HG03060 (cell line): ENCODE data around the gene MPHOSPH9.

Experiments
- ATAC-seq: cut with Tn5 transposase; IDR thresholded peaks from one replicate; pipeline ENCODE4 v1.9.1; 2021; ENCODE audit warnings: low read depth, moderate number of reproducible peaks; ENCODE audit not compliant: unreplicated experiment

MPHOSPH9 gene

GRCh38 chr12:123131291-123131832 is 101.6 kb downstream of the MPHOSPH9 start:
- no peak for ATAC-seq

- no peak for ATAC-seq
These were observed 103.3 kb downstream of the MPHOSPH9 start for GRCh38 chr12:123129621-123130020.

GRCh38 chr12:123127182-123127495 is 105.8 kb downstream of the MPHOSPH9 start:
- no peak for ATAC-seq

GRCh38 chr12:123126294-123127181 is 106.4 kb downstream of the MPHOSPH9 start:
- ATAC-seq = no peak

GRCh38 chr12:123122626-123123025 is 110.3 kb downstream of the MPHOSPH9 start:
- no peak for ATAC-seq

GRCh38 chr12:123121670-123122069 is 111.3 kb downstream of the MPHOSPH9 start:
- ATAC-seq = no peak

- ATAC-seq = peak; percentile 15
These were observed 112.3 kb downstream of the MPHOSPH9 start for GRCh38 chr12:123120452-123121166.

- peak; percentile 50 for ATAC-seq
These were observed 113.1 kb downstream of the MPHOSPH9 start for GRCh38 chr12:123119808-123120207.

- ATAC-seq = no peak
These were observed 114.4 kb downstream of the MPHOSPH9 start for GRCh38 chr12:123118497-123118896.

- no peak for ATAC-seq
These were observed 117.4 kb downstream of the MPHOSPH9 start for GRCh38 chr12:123115409-123116121.

GRCh38 chr12:123114304-123115083 is 118.4 kb downstream of the MPHOSPH9 start:
- ATAC-seq = no peak

- no peak for ATAC-seq
These were observed 119.9 kb downstream of the MPHOSPH9 start for GRCh38 chr12:123113026-123113425.

GRCh38 chr12:123111498-123112165 is 121.3 kb downstream of the MPHOSPH9 start:
- ATAC-seq = no peak

GRCh38 chr12:123109319-123109772 is 123.6 kb downstream of the MPHOSPH9 start:
- ATAC-seq = no peak

GRCh38 chr12:123108682-123109066 is 124.3 kb downstream of the MPHOSPH9 start:
- no peak for ATAC-seq

GRCh38 chr12:123107926-123108681 is 124.8 kb downstream of the MPHOSPH9 start:
- no peak for ATAC-seq

GRCh38 chr12:123106640-123107359 is 126.1 kb downstream of the MPHOSPH9 start:
- ATAC-seq = no peak

- ATAC-seq = no peak
These were observed 127.6 kb downstream of the MPHOSPH9 start for GRCh38 chr12:123105211-123105826.
